ENCODE data around the gene KIF23.
A peak's percentile ranks its signal among the peaks of the same experiment; 100 is the strongest.

KIF23 gene

GRCh38 chr15:69466733-69467132 is 52.6 kb downstream of the KIF23 start:
- DNase-seq: no peak

DNA sequence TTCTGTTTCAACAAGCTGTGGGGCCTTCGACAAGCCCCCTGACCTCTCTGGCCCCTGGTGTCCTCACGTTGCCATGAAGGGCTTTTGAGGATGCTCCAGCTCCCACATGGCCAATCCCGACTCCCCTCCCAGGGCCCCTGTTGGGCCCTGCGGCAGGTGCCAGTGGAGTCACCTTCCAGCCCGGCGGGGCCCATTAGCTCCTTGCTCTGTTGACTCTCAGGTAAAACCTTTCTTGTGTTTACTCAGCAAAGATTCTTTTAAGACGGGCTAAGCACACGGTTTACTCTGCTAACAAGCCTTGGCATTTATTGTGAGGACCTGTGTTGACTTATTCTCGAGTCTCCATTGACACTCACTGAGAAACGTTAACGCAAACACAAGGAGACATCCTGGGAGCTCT is 53.5 kb downstream of the KIF23 start:
- no peak for DNase-seq

DNA sequence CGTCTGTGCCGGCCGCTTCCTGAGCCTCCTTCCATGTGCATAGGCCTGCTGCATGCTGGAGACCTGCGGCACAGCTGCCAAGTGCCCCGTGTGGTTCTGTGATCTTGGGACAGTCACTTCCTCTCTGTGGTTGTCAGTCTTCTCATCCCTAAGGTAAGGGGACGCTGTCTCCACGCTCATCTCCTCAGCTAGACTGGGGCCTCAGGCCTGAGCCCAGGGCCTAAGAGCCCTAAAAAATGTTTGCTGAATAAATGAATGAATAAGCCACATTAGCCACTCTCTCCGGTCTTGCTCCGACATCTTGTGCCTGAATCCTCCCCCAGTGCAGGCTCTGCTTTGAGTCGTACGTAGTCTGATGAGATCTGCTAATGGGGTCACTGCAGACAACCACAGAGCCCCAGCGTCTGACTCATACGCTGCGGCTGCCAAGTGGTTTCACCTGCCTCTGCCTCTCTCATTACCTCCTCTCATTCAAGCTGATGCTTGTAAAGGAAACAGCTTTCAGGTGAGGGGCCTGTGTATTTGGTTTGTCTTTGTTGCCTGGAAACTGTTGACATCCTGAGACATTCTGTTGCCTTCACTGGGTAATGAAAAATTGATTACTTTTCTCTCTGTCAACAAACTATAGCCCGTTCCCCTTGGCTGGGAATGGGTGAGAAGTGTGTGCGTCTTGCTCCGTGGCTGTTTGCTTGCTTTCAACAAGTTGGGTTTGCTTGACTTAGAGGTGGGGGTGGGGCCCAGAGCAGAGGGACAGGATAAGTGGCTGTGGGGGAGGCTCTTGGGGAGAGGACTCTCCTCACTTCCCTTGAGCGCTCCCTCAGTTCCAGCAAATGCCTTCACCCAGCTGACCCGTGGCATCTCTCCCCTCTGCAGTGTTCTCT is 54.3 kb downstream of the KIF23 start:
- DNase-seq: peak; percentile 28

DNA sequence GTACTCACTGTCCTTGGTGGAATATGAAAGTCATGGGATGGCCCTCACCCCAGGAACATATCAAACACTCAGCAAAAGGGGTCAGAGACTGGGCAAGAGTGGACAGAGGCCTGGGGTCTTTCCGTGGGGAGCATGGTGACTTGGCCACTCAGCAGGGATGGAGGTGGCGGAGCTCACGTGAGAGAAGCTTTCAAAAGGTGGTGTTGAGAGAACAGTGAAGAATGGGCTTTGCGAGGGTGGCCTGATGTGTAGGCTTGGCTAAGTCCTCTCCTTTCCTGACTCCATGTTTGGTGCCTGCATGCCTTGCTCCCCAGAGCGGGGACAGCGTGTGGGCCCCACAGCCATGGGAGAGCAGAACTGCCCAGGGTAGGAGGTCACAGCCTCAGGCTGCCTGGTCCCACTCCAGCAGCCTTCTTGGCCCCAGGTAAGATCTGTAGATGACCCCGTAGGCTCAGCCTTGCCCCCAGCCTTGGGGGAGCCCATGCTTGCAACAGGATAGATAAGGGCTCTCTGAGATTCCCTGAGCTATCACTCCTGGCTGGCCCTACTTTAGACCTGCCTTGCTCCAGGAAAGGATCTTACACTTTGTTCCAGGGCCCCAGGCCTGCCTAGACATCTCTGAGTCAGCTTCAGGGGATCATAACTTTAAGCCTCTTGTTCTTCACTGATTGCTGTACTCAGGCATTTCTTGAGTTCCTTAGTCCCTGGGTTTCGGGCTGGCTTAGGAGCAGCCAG is 55.5 kb downstream of the KIF23 start:
- DNase-seq: no peak

DNA sequence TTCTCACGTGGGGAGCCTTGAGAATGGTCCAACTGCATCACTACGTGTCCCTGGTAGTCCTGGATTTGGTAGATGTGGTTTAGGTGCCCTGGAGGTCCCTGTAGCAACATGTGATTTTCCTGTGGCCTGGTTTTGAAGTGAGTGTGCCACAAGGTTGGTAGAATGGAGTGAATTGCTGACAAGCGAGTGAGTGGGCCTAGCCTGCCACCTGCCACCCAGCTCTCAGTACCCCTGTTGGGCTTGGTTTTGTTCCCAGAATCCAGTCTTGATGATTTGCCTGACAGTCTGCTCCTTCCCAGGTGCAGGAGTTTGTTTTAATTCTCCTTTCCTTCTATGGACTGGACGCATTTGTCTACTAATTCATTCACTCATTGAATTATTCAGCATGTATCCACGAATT is 57.9 kb downstream of the KIF23 start:
- no peak for DNase-seq

DNA sequence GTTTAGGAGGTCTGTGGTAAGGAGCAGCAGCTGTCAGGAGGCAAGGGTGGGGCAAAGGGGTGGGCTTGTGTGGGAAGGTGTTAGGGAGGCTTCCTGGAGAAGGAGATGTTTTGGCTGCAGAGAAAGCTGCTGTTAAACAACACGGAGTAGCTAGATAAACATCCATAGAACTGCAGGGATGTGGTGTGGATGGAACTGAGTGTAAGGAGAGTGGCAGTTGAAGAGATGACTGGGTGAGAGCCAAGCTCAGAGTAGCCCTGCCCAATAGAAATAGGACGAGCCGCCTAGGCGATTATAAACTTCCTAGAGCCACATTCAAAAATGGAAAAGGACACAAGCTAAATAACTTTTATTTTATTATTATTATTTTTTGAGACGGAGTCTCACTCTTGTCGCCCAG is 58.4 kb downstream of the KIF23 start:
- DNase-seq: no peak

DNA sequence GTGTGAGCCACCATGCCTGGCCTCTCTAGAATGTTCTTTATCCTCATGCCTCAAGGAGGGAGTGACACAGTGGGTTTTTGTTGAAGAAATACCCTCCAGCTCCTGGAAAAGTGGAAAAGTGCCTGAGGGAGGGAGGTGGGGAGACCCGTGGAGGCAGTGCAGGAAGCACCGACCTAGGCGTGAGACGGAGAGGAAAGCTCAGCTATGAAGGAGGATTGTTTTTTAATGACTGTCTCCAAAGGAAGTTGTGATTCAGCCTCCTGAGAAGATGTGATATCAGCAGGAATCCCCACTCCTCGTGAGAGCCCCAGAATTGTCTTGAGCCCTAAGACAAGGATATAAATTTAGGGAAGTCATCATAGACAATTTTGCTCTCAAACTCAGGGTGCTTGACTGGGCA is 60.1 kb downstream of the KIF23 start:
- DNase-seq: peak; percentile 72

GRCh38 chr15:69474846-69475455 is 60.8 kb downstream of the KIF23 start:
- DNase-seq: peak; percentile 46

GRCh38 chr15:69475769-69476358 is 61.7 kb downstream of the KIF23 start:
- peak; percentile 70 for DNase-seq

- no peak for DNase-seq
Observed at GRCh38 chr15:69476704-69477473, 62.7 kb downstream of the KIF23 start.

GRCh38 chr15:69478259-69478781 is 64.2 kb downstream of the KIF23 start:
- DNase-seq: peak; percentile 37

DNA sequence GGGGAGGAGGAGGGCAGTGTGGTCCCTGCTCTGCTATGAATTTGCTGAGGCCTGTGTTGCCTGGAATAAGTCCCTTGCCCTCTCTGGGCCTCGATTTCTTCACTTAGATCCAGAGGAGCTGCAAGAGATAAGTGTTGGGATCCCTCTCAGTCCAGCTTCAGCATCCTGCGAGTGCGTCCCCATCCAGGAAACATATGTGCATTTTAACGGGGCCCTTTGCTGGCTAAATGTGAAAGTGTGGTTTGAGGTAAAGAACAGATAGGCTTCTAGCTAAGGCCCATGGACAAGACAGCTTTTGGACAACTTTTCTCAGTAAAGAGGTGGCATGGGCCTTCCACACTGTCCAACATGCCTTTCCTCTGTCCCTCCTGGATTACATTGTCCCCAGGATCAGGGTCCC is 64.9 kb downstream of the KIF23 start:
- no peak for DNase-seq

DNA sequence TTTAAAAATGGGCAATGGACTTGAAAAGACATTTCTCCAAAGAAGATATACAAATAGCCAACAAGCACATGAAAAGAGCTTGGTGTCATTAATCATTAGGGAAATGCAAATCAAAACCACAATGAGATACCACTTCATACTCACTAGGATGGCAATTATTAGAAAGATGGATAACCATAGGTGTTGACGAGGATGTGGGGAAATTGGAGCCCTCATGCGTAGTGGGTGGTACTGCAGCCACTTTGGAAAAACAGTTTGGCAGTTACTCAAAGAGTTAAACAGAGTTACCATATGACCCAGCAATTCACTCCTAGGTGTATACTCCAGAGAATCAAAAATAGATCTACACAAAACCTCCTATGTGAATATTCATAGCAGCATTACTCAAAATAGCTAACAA is 65.8 kb downstream of the KIF23 start:
- DNase-seq: no peak

GRCh38 chr15:69480932-69481331 is 66.8 kb downstream of the KIF23 start:
- DNase-seq: no peak

- DNase-seq: no peak
Observed at GRCh38 chr15:69482686-69483256, 68.6 kb downstream of the KIF23 start.

- no peak for DNase-seq
Observed at GRCh38 chr15:69484837-69485236, 70.7 kb downstream of the KIF23 start.

DNA sequence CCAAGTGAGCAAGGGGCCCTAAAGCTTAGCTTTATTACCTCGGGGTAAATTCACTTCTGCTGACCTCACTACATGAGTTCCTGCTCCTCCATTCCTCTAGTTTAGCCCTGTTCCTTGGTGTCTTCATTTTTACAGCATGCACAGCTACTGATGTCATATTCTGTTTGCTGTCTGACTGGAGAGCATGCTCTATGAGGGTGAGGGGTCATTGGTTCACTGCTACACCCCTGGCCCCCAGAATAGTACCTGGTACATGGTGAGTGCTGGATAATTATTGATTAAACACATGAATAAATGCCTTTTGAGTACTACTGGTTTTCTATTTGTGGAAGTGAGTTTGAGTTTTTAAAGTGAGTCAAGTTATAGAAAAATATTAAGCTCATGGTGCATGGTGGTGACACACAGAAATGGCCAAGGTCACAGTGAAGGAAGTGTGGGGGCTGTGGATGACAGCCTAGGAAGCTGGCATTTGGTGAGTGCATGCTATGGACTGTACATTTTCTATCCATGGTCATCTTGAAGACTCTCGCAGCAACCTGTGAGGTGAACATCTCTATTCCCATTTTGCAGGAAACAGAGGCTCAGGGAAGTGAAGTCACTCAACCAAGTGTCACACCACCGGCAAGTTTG is 72.4 kb downstream of the KIF23 start:
- DNase-seq: no peak

- no peak for DNase-seq
Observed at GRCh38 chr15:69489073-69489571, 75.0 kb downstream of the KIF23 start.

DNA sequence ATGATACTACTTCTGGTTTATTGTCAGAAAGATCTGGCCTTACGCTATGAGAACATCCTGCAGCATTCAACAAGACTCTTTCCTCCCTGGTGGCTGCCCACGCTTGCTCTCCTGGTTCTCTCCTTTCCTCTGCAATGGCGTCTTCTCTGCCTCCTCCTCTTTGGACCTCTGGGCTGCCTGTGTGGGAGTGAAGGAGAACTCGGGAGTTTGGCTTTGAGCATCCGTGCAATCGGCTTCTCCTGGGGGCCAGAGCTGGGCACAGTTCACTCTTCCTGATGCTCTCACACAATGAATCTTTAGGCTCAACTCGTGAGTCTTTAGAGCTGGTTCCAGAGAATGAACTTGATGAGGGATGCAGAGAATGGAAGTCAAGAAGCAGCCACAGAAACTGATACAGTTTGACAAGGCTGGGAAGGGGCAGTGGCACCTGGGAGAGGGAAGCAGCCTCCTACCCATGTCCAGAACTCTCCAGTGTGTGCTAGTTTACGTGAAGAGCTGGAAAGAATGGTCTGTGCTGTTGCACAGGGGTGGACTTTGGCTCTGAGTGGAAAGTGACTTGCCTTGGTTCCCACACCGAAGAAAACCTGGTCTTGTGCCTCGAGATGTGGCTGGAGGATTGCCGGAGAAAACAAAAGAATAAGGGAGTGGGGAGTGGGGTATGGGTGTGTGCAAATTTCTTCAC is 76.3 kb downstream of the KIF23 start:
- DNase-seq: no peak

DNA sequence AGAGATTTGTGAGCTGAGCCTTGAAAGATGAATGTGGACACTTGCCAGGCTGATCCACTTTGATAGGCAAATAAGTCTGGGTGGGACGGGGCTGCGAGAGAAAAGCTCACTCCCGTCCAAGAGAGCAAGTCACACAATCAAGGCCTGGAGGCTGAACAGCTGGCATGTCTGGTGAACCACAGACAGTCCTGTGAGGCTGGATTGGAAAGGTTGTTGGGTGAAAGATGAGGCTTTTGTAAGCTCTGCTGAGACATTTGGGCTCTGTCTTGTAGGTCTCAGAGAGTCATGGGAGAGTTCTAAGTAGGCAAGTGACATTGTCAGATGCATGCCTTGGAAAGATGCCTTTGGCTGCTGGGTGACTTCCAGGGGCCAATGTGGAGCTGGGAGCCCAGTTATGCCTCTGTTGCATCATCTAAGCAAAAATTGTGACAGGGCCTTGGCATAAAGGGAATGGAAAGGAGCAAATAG is 76.9 kb downstream of the KIF23 start:
- no peak for DNase-seq
